ENCODE results near the gene PLD1. TPM values are rescaled to one million over a fixed set of nuclear protein-coding genes. Genes with fewer than 3 reads are reported as not detected.
"Not testable (repeated sequence)": the region's sequence is repeated elsewhere in the genome, so short reads cannot be mapped to it uniquely, and the experiment has no call there.

The PLD1 gene
- total RNA-seq, 1 donor from 2014 or later, result 20.4 TPM

GRCh38 chr3:171663805-171664204 lies 146.5 kb downstream of the PLD1 start:
- DNase-seq (ENCODE audit: low read depth), result no peak

DNA sequence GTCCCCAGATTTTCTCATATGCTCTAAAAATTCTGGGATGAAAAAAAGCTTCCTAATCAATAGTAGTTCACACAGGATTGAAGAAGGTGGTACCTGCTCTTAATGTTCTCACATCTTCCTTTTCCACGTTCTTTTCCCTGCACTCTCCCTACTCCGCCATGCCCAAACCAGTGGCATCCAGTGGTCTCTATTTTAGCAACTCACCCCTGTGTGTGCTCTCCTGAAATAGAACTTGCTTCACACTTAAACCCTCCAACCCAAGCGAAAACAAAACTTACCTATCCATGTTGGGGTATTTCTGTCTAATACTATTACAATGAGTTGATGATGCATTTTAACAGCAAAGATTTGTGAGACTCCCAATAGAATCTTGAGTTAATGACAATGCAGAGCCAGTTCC lies 148.8 kb downstream of the PLD1 start:
- no peak for DNase-seq (ENCODE audit: low read depth)

- no peak for DNase-seq (ENCODE audit: low read depth)
Measured at GRCh38 chr3:171660188-171660587, 150.1 kb downstream of the PLD1 start.

DNA sequence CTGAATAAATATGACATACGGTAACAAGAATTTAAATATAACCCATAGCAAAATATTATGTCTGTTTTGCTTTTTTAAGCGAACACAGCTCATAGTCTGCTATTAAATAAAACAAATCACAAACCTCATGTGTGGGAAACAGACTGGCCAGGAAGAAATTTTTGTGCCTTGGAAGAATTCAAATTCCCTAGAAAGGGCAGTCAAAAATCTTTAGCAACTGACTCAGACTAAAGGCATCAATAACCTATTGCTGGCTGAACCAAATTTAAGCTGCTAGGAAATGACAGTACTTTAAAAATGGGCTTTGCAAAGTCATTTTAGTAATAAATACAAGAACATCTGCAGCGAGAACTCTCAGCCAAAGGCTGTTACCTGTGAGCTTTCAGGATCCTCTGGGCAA lies 151.4 kb downstream of the PLD1 start:
- DNase-seq (ENCODE audit: low read depth), result no peak

- peak; percentile 15 for DNase-seq (ENCODE audit: low read depth)
Measured at GRCh38 chr3:171654809-171655208, 155.5 kb downstream of the PLD1 start.

DNA sequence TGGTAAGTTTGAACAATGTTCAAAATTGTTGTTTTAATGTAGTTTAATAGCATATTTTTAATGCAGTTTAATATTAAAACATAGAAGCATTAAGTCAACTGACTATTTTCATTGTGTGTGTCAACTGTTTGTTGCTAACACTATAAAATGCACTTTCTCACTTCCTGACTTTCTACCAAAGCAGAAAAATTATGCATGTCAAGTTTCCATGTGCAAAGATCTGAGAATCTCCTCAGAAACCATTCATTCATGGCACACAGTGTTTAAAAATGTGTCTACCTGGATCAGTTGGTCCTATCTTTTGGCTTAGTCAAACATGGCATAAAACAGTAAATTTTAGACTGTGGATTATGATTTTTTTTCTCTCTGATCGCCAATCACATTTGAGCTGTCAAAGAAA lies 156.0 kb downstream of the PLD1 start:
- DNase-seq (ENCODE audit: low read depth), result no peak

DNA sequence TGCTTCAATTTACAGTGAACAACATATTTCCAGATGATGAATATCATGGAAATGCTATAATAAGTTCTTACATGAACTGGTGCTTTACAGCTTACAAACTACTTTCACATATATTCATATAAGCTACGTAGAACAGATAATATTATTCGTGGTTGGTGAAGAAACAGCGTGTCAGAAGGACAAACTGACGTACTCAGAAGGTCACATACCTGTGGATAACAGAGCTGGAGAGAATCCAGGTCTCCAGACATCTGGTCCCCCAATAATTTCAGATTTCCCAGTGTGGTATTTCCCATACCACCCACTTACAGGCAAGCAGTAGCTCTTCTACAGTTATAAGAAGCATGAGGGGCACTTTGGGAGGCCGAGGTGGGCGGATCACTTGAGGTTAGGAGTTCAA lies 156.6 kb downstream of the PLD1 start:
- no peak for DNase-seq (ENCODE audit: low read depth)

- DNase-seq (ENCODE audit: low read depth), result no peak
Measured at GRCh38 chr3:171652932-171653331, 157.4 kb downstream of the PLD1 start.

DNA sequence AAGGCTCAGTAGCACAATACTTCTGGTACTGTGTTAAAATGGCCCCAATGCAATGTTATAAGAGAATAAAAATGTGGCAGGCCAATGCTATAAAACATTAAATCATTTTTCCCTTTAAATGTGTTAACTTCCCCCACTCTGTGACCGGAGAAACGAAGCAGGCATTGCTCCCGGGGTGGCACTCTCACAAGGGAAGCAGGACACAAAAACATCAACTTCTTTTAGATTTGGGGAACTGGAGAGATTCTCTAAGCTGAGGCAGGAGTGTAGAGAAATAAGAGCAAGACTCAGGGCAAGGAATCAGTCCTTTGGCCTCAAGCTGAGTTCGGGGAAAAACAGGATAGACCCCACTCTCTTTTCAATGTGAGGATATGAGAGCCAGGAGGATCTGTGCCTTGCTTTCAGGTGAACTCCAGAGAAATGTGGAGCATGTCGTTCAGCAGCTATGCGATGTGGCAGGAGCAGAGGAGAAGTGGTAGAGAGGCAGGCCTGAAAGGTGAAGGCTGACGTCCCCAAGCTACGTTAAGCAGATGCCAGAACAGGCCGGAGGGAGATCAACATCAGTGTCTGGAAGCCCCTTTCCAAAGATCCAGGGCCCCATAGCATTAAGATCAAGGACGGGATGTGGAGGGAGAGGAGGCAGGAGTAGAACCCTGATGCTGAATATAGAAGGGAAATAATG lies 160.2 kb downstream of the PLD1 start:
- DNase-seq (ENCODE audit: low read depth), result no peak

DNA sequence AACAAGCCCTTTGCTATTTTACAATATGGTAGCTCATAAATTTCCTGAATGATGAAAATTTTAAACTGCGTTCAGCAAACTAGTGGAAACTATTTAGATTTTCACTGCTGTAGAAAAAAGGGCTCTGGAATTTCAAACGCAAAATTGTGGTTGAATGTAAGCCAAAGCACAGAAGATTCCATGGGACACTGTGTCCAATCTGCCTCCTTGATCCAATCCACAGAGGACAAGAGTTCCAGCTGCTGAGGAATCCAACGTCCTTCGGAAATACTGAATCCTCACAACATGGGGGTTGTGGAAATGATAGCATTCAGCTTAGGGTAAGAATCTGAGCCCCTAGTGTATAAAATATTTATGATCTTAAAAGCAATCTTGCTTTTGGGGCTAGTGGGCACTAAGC lies 161.0 kb downstream of the PLD1 start:
- no peak for DNase-seq (ENCODE audit: low read depth)

DNA sequence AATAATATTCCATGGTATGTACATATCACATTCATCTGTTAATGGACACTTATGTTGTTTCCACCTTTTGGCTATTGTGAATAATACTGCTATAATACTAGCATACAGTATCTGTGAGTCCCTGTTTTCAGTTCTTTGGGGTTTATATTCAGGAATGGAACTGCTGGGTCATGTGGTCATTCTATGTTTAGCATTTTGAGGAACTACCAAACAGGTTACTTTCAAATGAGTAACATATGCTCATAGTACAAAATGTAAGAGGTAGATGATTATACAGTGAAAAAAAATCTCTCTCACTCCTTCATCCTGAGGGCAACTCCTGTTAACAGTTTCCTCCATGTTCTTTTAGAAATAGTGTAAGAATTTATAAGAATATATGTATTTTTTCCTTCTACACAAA lies 162.2 kb downstream of the PLD1 start:
- no peak for DNase-seq (ENCODE audit: low read depth)

- peak; percentile 76 for DNase-seq (ENCODE audit: low read depth)
Measured at GRCh38 chr3:171646357-171647133, 163.7 kb downstream of the PLD1 start.

- no peak for DNase-seq (ENCODE audit: low read depth)
Measured at GRCh38 chr3:171644681-171645080, 165.6 kb downstream of the PLD1 start.

- DNase-seq (ENCODE audit: low read depth), result no peak
Measured at GRCh38 chr3:171643681-171644080, 166.6 kb downstream of the PLD1 start.

DNA sequence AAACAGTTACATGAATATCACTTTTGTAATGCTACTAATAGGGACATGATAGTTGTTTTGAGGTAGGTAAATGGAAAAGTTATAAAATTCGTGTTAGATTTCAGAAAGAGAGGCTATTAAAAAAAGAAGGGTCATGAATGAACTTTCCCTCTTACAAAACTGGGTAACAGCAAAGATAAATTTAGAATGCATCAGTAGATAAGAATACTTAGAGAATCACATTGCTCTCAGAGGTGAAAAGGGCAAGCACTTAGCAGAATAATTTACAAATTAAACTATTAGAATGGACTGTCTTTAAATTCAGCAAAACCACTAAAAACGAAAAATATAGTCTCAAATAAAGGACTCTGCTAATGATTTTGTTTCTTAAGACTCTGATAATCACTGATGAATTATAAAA lies 167.2 kb downstream of the PLD1 start:
- no peak for DNase-seq (ENCODE audit: low read depth)

DNA sequence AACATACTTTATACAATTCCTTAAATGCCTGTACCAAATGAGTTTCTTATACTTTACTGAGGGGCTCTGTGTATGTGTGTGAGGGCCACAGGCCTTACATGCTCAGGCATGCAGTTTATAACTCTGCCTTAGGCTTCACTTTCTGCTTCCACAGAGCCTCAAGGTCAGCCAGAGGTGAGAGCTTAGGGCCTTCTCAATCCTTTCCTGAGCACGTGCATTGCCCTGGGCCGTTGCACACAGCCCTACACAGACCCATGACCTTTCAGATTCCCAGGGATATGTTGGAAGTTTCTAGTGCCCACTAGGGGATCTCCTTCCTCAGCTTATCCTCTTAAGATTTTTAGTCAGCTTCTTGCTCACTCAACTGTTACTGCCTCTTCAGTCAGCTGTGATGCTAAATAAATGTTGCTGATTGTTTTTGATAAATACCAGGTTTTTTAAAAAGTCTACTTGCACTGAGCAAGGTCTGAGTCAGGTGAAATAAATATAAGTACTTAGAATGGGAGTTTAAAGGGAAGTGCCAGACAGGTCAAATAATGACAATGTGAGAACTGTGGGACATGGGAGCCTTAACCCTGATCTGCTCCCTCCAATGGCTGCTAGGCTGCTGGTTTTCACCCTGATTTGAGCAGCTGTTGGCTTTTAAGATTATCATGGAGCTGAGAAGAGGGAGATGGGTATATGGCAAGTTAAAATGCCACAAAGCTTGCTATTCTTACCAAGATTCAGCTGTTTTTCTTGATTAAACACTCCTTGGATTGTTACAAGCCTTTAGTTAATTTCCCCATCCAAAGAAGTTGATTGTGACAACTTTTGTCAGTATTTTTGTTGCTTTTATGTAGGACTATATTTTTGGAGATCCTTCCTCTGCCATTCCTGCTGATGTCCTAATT lies 169.5 kb downstream of the PLD1 start:
- DNase-seq (ENCODE audit: low read depth), result peak; percentile 84

GRCh38 chr3:171636666-171637065 lies 173.6 kb downstream of the PLD1 start:
- no peak for DNase-seq (ENCODE audit: low read depth)

- no peak for DNase-seq (ENCODE audit: low read depth)
Measured at GRCh38 chr3:171632766-171633165, 177.5 kb downstream of the PLD1 start.

GRCh38 chr3:171626799-171627198 lies 183.5 kb downstream of the PLD1 start:
- DNase-seq (ENCODE audit: low read depth), result not testable (repeated sequence)

GRCh38 chr3:171622126-171622525 lies 188.2 kb downstream of the PLD1 start:
- no peak for DNase-seq (ENCODE audit: low read depth)

DNA sequence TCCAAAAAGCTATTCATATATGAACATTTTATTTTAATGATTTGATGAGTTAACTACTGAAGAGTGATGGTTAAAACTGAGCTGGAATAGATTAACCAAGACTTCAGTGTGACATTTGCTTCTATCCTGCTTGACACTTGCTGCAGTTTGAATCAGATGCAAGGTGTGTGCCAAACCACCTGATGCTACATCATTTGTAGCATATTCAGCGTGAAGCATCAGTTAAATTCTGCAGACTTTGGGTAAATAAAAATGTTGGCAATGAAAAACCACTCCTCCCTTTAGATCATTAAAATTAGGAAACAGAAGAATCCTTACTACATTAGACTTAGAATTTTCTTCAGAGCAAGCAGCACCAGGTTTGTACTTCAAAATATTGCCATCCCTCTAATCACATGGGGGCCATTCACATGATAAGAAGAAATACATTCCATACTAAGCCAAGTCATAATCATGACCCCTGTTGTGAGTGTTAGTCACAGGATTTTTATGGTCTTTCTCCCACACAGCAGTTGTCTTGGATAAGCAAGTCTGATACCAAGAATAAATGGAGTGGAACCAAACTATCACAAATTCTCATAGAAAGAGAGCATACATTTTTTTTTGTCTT lies 189.4 kb downstream of the PLD1 start:
- peak; percentile 90 for DNase-seq (ENCODE audit: low read depth)

DNA sequence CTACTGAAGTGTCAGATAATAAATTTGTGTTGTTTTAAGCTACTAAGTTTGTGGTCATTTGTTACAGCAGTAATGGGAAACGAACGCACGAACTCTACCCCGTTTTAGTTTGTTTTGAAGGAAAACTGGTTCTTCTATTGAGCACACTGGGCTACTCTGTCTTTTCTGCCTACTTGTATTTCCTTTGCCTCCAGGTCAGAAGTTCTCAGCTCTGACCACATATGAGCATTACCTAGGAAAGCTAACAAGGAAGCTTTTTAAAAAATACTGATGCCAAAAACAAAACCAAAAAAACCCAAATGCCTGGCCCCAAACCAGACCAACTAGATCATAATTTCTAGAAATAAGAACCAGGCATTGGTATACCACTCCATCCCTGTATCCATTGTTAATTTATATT lies 193.5 kb downstream of the PLD1 start:
- no peak for DNase-seq (ENCODE audit: low read depth)

Measured in renal cortical epithelial cell (primary cell).